ENCODE measurements around the gene IZUMO1R.
"Not testable (repeated sequence)": the region's sequence is repeated elsewhere in the genome, so short reads cannot be mapped to it uniquely, and the experiment has no call there.

Gene IZUMO1R

GRCh38 chr11:94303966-94304958, at the start of gene IZUMO1R:
TSS of gene IZUMO1R (plus strand) at chr11:94304580. CDS start at chr11:94305637, 1,057 bp downstream.
- no peak for DNase-seq (ENCODE audit: low read depth in 2 of 2)

GRCh38 chr11:94271885-94272372, 32.5 kb upstream of the IZUMO1R start:
- DNase-seq (ENCODE audit: low read depth in 2 of 2) = no peak

- DNase-seq (ENCODE audit: low read depth in 2 of 2) = no peak
These were observed 31.6 kb upstream of the IZUMO1R start for GRCh38 chr11:94272738-94273313.

- DNase-seq (ENCODE audit: low read depth in 2 of 2) = no peak
These were observed 28.4 kb upstream of the IZUMO1R start for GRCh38 chr11:94275961-94276360.

GRCh38 chr11:94276943-94277342, 27.4 kb upstream of the IZUMO1R start:
- DNase-seq (ENCODE audit: low read depth in 2 of 2) = no peak

- DNase-seq (ENCODE audit: low read depth in 2 of 2) = not testable (repeated sequence)
These were observed 26.2 kb upstream of the IZUMO1R start for GRCh38 chr11:94278207-94278606.

GRCh38 chr11:94279996-94280395, 24.4 kb upstream of the IZUMO1R start:
- no peak for DNase-seq (ENCODE audit: low read depth in 2 of 2)

- no peak for DNase-seq (ENCODE audit: low read depth in 2 of 2)
These were observed 23.1 kb upstream of the IZUMO1R start for GRCh38 chr11:94281324-94281723.

- no peak for DNase-seq (ENCODE audit: low read depth in 2 of 2)
These were observed 20.7 kb upstream of the IZUMO1R start for GRCh38 chr11:94283678-94284077.

- no peak for DNase-seq (ENCODE audit: low read depth in 2 of 2)
These were observed 8.8 kb upstream of the IZUMO1R start for GRCh38 chr11:94295534-94295933.

GRCh38 chr11:94297985-94298576, 6.3 kb upstream of the IZUMO1R start:
- DNase-seq (ENCODE audit: low read depth in 2 of 2) = no peak

GRCh38 chr11:94302776-94303175, 1.6 kb upstream of the IZUMO1R start:
- DNase-seq (ENCODE audit: low read depth in 2 of 2) = no peak

GRCh38 chr11:94305146-94305545, 766 bp downstream of the IZUMO1R start:
- no peak for DNase-seq (ENCODE audit: low read depth in 2 of 2)

- no peak for DNase-seq (ENCODE audit: low read depth in 2 of 2)
These were observed 2.9 kb downstream of the IZUMO1R start for GRCh38 chr11:94307101-94307791.

- no peak for DNase-seq (ENCODE audit: low read depth in 2 of 2)
These were observed 3.6 kb downstream of the IZUMO1R start for GRCh38 chr11:94308024-94308423.

GRCh38 chr11:94309757-94310156, 5.4 kb downstream of the IZUMO1R start:
- no peak for DNase-seq (ENCODE audit: low read depth in 2 of 2)

- no peak for DNase-seq (ENCODE audit: low read depth in 2 of 2)
These were observed 6.0 kb downstream of the IZUMO1R start for GRCh38 chr11:94310191-94310875.

- no peak for DNase-seq (ENCODE audit: low read depth in 2 of 2)
These were observed 8.0 kb downstream of the IZUMO1R start for GRCh38 chr11:94312339-94312738.

- DNase-seq (ENCODE audit: low read depth in 2 of 2) = no peak
These were observed 9.7 kb downstream of the IZUMO1R start for GRCh38 chr11:94314064-94314463.

GRCh38 chr11:94315664-94316063, 11.3 kb downstream of the IZUMO1R start:
- no peak for DNase-seq (ENCODE audit: low read depth in 2 of 2)

GRCh38 chr11:94322501-94322900, 18.1 kb downstream of the IZUMO1R start:
- no peak for DNase-seq (ENCODE audit: low read depth in 2 of 2)
